K562 (cell line): ENCODE data around the gene MYO15B. TPM values are rescaled to one million over a fixed set of nuclear protein-coding genes. Genes with fewer than 3 reads are reported as not detected.

Experiments
- ATAC-seq: fragments of 200-7000 bp; cut with Tn5 transposase; 3 replicates; pipeline ENCODE4 v1.9.1; 2020; ENCODE audit warnings: moderate library complexity
- BruUV-seq: library from RNA; stranded (reverse); fragments of 400-500 nt; replicated peaks from 2 replicates; lab custom pipeline; 2021; lab: Mats Ljungman, UMichigan
- CTCF ChIA-PET: fragments of 300-600 bp; formaldehyde crosslinking; extraction: SDS; loops from one replicate; lab custom pipeline; 2021; ENCODE audit warnings: low intra/inter-chr PET ratio; lab: Yijun Ruan, JAX
- POLR2A ChIA-PET: fragments of 300-600, 350-650 bp; sonication (Branson Sonifier 250); formaldehyde crosslinking; extraction: SDS; loops from one replicate; lab custom pipeline; 2021; ENCODE audit warnings: antibody characterized with exemption, inconsistent platforms; lab: Yijun Ruan, JAX
- DNase-seq, 4 experiments: peaks; one replicate each; pipeline versions ENCODE4 v3.0.0 to v3.0.0-alpha.2; 2011 to 2018; ENCODE audit warnings: low spot score in 3 of 4, mixed read lengths in 3 of 4; ENCODE audit errors: extremely low read depth in 1 of 4
- FAIRE-seq: peaks from 2 replicates; lab custom pipeline; 2011; peaks lifted over from hg19 to GRCh38; lab: Jason Lieb, UNC
- H2AFZ ChIP-seq: 2 replicates; pipeline ENCODE4 v1.6.0; 2011; ENCODE audit warnings: low read depth, low read length, control low read depth, inconsistent platforms
- H3K27ac ChIP-seq: fragments of 200-600 bp; 3 replicates; pipeline ENCODE4 v1.8.0; 2011; ENCODE audit warnings: low read depth, mild to moderate bottlenecking, control low read depth, inconsistent platforms, low read length, moderate library complexity, mixed read lengths; ENCODE audit errors: extremely low read depth
- H3K27me3 ChIP-seq, 2 experiments: fragments of 300-600 bp in 1 of 2; 2 replicates in 1 of 2; 3 replicates in 1 of 2; pipeline versions ENCODE4 v1.6.0 to v1.8.0; 2011; ENCODE audit warnings: inconsistent platforms in 2 of 2, low read length in 2 of 2, mild to moderate bottlenecking in 1 of 2, mixed read lengths in 1 of 2, moderate library complexity in 1 of 2; ENCODE audit not compliant: control insufficient read depth in 2 of 2, insufficient read depth in 2 of 2
- H3K36me3 ChIP-seq: fragments of 300-600 bp; 3 replicates; pipeline ENCODE4 v1.8.0; 2011; ENCODE audit warnings: mild to moderate bottlenecking, low read length, inconsistent platforms; ENCODE audit not compliant: control insufficient read depth, insufficient read depth
- H3K4me1 ChIP-seq, 2 experiments: fragments of 200-600 bp in 1 of 2; replicated peaks in 1 of 2; 2 replicates in 1 of 2; 3 replicates in 1 of 2; pipeline versions ENCODE4 v1.5.1 to v1.8.0; 2011; ENCODE audit warnings: inconsistent platforms in 2 of 2, low read length in 2 of 2, mild to moderate bottlenecking in 1 of 2, mixed read lengths in 1 of 2, moderate library complexity in 1 of 2; ENCODE audit not compliant: control insufficient read depth in 2 of 2, insufficient read depth in 2 of 2
- H3K4me2 ChIP-seq: 2 replicates; pipeline ENCODE4 v1.6.1; 2011; ENCODE audit warnings: low read length, control low read depth, inconsistent platforms, mixed read lengths; ENCODE audit not compliant: insufficient read depth
- H3K4me3 ChIP-seq: fragments of 200-600 bp; sonication (generic), shearing (Covaris generic); 2 replicates; pipeline ENCODE4 v1.5.1; 2016; ENCODE audit warnings: control low read depth, inconsistent platforms
- H3K79me2 ChIP-seq: fragments of 200-600 bp; 3 replicates; pipeline ENCODE4 v1.8.0; 2011; ENCODE audit warnings: low read length, inconsistent platforms; ENCODE audit not compliant: control insufficient read depth, insufficient read depth
- H3K9ac ChIP-seq, 2 experiments: 2 replicates each; pipeline versions ENCODE4 v1.6.0 to v1.6.1; 2011; ENCODE audit warnings: low read depth in 2 of 2, low read length in 2 of 2, control low read depth in 1 of 2, inconsistent platforms in 1 of 2, mild to moderate bottlenecking in 1 of 2, mixed read lengths in 1 of 2; ENCODE audit not compliant: insufficient read depth in 1 of 2
- H3K9me1 ChIP-seq: one replicate; pipeline ENCODE4 v1.6.0; 2011; ENCODE audit warnings: inconsistent platforms, mild to moderate bottlenecking, low read length, moderate library complexity; ENCODE audit not compliant: control insufficient read depth, insufficient read depth
- H3K9me3 ChIP-seq: replicated peaks from 2 replicates; pipeline ENCODE4 v1.5.1; 2011; ENCODE audit warnings: low read depth, low read length, inconsistent platforms; ENCODE audit not compliant: control insufficient read depth, insufficient read depth
- H4K20me1 ChIP-seq: replicated peaks from 2 replicates; pipeline ENCODE4 v1.6.1; 2011; ENCODE audit warnings: low read length, inconsistent platforms, mixed read lengths; ENCODE audit not compliant: control insufficient read depth, insufficient read depth
- NR1H2 ChIP-seq: sonication (generic); formaldehyde crosslinking; IDR thresholded peaks from 2 replicates; pipeline ENCODE4 v1.4.0; 2020; ENCODE audit warnings: mild to moderate bottlenecking, missing genetic modification reagents
- WGBS: fragments of 100-300 bp; shearing (Covaris generic); methylation state at CpG from one replicate; pipeline ENCODE4 v1.1.6; 2016; ENCODE audit warnings: low coverage, mixed read lengths; ENCODE audit not compliant: insufficient coverage; ENCODE audit errors: missing lambda C conversion rate; 5-methylcytosine and 5-hydroxymethylcytosine counted together
- in situ Hi-C: fragments of 300-500 bp; cut with MboI; formaldehyde crosslinking; loops from 4 replicates; pipeline ENCODE4 v1.15.0; 2018; ENCODE audit warnings: inconsistent platforms, mixed read lengths
- intact Hi-C: fragments of 100-400 bp; cut with micrococcal nuclease; formaldehyde crosslinking; loops from 2 replicates; pipeline ENCODE4 v1.14.2; 2022
- polyA plus RNA-seq, 8 experiments: library from polyadenylated mRNA; depleted of rRNA in 4 of 8; stranded (reverse) in 5 of 8; unstranded in 3 of 8; fragments of >200 nt; fragmentation: Nextera tagmentation in 2 of 8; fragmentation: Illumina TruSeq in 1 of 8; extraction: Ambion mirVana in 2 of 8; extraction: Trizol in 1 of 8; gene quantifications; 2 replicates each; pipeline versions ENCODE4 v1.2.1 to v1.2.3, GENCODE V29; 2011 to 2014; ENCODE audit warnings: inconsistent platforms in 1 of 8, missing spikeins in 1 of 8
- total RNA-seq, 7 experiments: library from RNA; depleted of rRNA in 6 of 7; stranded (reverse); fragments of >200 nt in 6 of 7; fragmentation: Illumina TruSeq in 2 of 7; extraction: Trizol in 2 of 7; gene quantifications; 2 replicates each; pipeline versions ENCODE4 v1.2.1 to v1.2.3, GENCODE V29; 2011 to 2021; ENCODE audit warnings: low replicate concordance in 1 of 7
- TF ChIP-seq, protein P1 (sequence below), 3 experiments: fragments of 200-800 bp in 1 of 3; fragments of 250-450 bp in 1 of 3; fragments of 450-650 bp in 1 of 3; sonication (Bioruptor Pico) in 1 of 3; sonication (Bioruptor generic) in 1 of 3; formaldehyde crosslinking in 1 of 3; IDR thresholded peaks; 2 replicates each; pipeline versions ENCODE4 v1.6.1 to v1.8.0; 2016 to 2022; ENCODE audit warnings: mild to moderate bottlenecking in 2 of 3, missing genetic modification characterization in 2 of 3, missing compliant biosample characterization in 1 of 3, moderate library complexity in 1 of 3

Gene MYO15B
- total and polyA plus RNA-seq, 9 of the 15 experiments (the other 6 are each of a cell fraction or from before 2014, with no cell fraction given) = 0.05 to 3.1 (median 0.83) TPM; not detected in 2

DNA sequence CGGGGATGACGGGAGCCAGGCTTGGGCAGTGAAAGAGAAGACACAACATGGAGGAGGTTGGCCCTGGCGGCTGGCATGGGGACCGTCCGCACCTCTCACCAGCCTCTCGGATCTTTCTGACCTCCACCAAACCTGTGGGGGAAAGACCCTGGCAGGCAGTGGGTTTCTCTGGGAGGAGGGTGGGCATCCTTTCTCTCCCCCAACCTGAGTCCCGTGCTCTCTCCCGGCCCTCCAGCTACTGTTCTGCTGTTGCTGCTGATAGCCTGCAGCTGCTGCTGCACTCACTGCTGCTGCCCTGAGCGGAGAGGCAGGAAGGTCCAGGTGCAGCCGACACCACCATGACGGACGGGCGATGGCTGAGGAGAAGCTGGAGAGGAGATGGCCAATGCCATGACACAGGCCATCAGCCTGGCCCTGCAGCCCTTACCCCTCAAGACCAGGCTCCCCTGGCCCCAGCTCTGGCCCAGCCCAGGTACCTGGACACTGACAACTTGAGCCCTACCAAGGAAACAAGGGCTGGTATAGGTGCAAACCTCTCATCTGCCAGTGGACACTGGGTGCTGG lies 53.0 kb downstream of the MYO15B start:
- Histone ChIP-seq H3K79me2 (no peaks in the 10 kb centered on the region), H3K4me2 (no peak overlapping the region), H3K9me1 (no peaks in the 10 kb centered on the region), H2AFZ (no peak overlapping the region), H3K4me1 (peaks cover 15 to 36% of the 10 kb centered on the region in 2 experiments; a peak in 4 of 5 replicates), H3K9me3 (no peaks in the 10 kb centered on the region), H3K27ac (no peak overlapping the region), H3K27me3 (no peaks in the 10 kb centered on the region), H3K9ac (no peak overlapping the region), H3K36me3 (peaks cover 3% of the 10 kb centered on the region; the same call in 1 of the 3 replicates), H3K4me3 (no peak overlapping the region), H4K20me1 (0 out of 2 replicates have a peak, but pooled peaks cover 6% of the 10 kb centered on the region)
- in situ Hi-C loops = no loop called here
- DNase-seq (no peak), FAIRE-seq (no peak), ATAC-seq (no peak)
- no TSS peak for BruUV-seq
- intact Hi-C loops = no loop called here
- WGBS = 96% methylated on average over 13 of the region's 13 CpGs
- no peak for TF ChIP-seq NR1H2 (CRISPR knock-in tag)
- TF ChIP-seq, protein P1, sequence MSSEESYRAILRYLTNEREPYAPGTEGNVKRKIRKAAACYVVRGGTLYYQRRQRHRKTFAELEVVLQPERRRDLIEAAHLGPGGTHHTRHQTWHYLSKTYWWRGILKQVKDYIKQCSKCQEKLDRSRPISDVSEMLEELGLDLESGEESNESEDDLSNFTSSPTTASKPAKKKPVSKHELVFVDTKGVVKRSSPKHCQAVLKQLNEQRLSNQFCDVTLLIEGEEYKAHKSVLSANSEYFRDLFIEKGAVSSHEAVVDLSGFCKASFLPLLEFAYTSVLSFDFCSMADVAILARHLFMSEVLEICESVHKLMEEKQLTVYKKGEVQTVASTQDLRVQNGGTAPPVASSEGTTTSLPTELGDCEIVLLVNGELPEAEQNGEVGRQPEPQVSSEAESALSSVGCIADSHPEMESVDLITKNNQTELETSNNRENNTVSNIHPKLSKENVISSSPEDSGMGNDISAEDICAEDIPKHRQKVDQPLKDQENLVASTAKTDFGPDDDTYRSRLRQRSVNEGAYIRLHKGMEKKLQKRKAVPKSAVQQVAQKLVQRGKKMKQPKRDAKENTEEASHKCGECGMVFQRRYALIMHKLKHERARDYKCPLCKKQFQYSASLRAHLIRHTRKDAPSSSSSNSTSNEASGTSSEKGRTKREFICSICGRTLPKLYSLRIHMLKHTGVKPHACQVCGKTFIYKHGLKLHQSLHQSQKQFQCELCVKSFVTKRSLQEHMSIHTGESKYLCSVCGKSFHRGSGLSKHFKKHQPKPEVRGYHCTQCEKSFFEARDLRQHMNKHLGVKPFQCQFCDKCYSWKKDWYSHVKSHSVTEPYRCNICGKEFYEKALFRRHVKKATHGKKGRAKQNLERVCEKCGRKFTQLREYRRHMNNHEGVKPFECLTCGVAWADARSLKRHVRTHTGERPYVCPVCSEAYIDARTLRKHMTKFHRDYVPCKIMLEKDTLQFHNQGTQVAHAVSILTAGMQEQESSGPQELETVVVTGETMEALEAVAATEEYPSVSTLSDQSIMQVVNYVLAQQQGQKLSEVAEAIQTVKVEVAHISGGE (CRISPR knock-in tag; IDR thresholded peaks at IDR 0.05) = peak in 1 of 3 experiments; percentile 30; a peak in 1 of 6 replicates
- ChIA-PET POLR2A (interaction anchor here (0.6 to 1.2 kb wide), 3 partner anchors 8 to 180 kb away, joined by 3 to 6 read pairs (median 4); partner anchors contain the start of gene SMIM5), CTCF (no interaction called here)
